Stimulated activated CD8-positive, alpha-beta memory T cell treated with anti-CD3 and anti-CD28 coated beads, Interleukin-4, amount 100 ng/mL, for 1 hour (primary cell): Measurements from ENCODE around the gene DENND10.
"Not testable (repeated sequence)": the region's sequence is repeated elsewhere in the genome, so short reads cannot be mapped to it uniquely, and the experiment has no call there.

Source experiments
- DNase-seq, 2 donors: peaks; one replicate each; pipeline ENCODE4 v3.0.0-alpha.2; 2020; ENCODE audit warnings: low read depth in 2 of 2, low spot score in 1 of 2

Gene DENND10

GRCh38 chr10:119098576-119098975, 5.3 kb upstream of the DENND10 start:
- DNase-seq: no peak

GRCh38 chr10:119100434-119101238, 3.3 kb upstream of the DENND10 start:
- DNase-seq: no peak

GRCh38 chr10:119101366-119102098, 2.4 kb upstream of the DENND10 start:
- DNase-seq: no peak

GRCh38 chr10:119103241-119103902, 541 bp upstream of the DENND10 start:
- no peak for DNase-seq

- DNase-seq: no peak
Measured at GRCh38 chr10:119104654-119105015, 722 bp downstream of the DENND10 start.

GRCh38 chr10:119105155-119105554, 1.2 kb downstream of the DENND10 start:
- DNase-seq: no peak

GRCh38 chr10:119105899-119106298, 2.0 kb downstream of the DENND10 start:
- DNase-seq: not testable (repeated sequence)

GRCh38 chr10:119107106-119107505, 3.2 kb downstream of the DENND10 start:
- not testable (repeated sequence) for DNase-seq

- DNase-seq: not testable (repeated sequence)
Measured at GRCh38 chr10:119107771-119108170, 3.9 kb downstream of the DENND10 start.

- no peak for DNase-seq
Measured at GRCh38 chr10:119112056-119112455, 8.1 kb downstream of the DENND10 start.

GRCh38 chr10:119113751-119114732, 10.1 kb downstream of the DENND10 start:
- DNase-seq: no peak

- no peak for DNase-seq
Measured at GRCh38 chr10:119115926-119116325, 12.0 kb downstream of the DENND10 start.

- DNase-seq: no peak
Measured at GRCh38 chr10:119116326-119116951, 12.5 kb downstream of the DENND10 start.

GRCh38 chr10:119118231-119118630, 14.3 kb downstream of the DENND10 start:
- DNase-seq: no peak

- DNase-seq: no peak
Measured at GRCh38 chr10:119119400-119119799, 15.5 kb downstream of the DENND10 start.

- DNase-seq: no peak
Measured at GRCh38 chr10:119120413-119120867, 16.5 kb downstream of the DENND10 start.

GRCh38 chr10:119120875-119121274, 17.0 kb downstream of the DENND10 start:
- DNase-seq: no peak

- no peak for DNase-seq
Measured at GRCh38 chr10:119125942-119126341, 22.0 kb downstream of the DENND10 start.

GRCh38 chr10:119129721-119130120, 25.8 kb downstream of the DENND10 start:
- no peak for DNase-seq
